Suprapubic skin (tissue), 4 donors: ENCODE measurements around the gene PMEPA1. TPM values are rescaled to one million over a fixed set of nuclear protein-coding genes. Genes with fewer than 3 reads are reported as not detected.

ENCODE experiments used
- DNase-seq, 2 donors: peaks; one replicate each; pipeline ENCODE4 v3.0.0-alpha.2; 2019; ENCODE audit warnings: low spot score in 2 of 2
- H3K27ac ChIP-seq: fragments of 200-600 bp; sonication (generic); one replicate; pipeline ENCODE4 v1.5.1; 2019
- H3K27me3 ChIP-seq: fragments of 200-600 bp; sonication (generic); one replicate; pipeline ENCODE4 v1.5.1; 2019
- H3K36me3 ChIP-seq: fragments of 200-600 bp; sonication (generic); one replicate; pipeline ENCODE4 v1.5.1; 2019
- H3K4me1 ChIP-seq: fragments of 200-600 bp; sonication (generic); one replicate; pipeline ENCODE4 v1.5.1; 2019
- H3K4me3 ChIP-seq: fragments of 200-600 bp; sonication (generic); one replicate; pipeline ENCODE4 v1.5.1; 2019; ENCODE audit warnings: mild to moderate bottlenecking
- H3K9me3 ChIP-seq: fragments of 200-600 bp; sonication (generic); one replicate; pipeline ENCODE4 v1.5.1; 2019
- CTCF ChIP-seq, 2 donors: fragments of 200-600 bp in 1 of 2; fragments of 450-650 bp in 1 of 2; sonication (generic) in 1 of 2; IDR thresholded peaks; one replicate each; pipeline ENCODE4 v1.5.1; 2016 to 2019; ENCODE audit warnings: antibody characterized with exemption in 2 of 2, mild to moderate bottlenecking in 1 of 2, moderate library complexity in 1 of 2
- EP300 ChIP-seq: sonication (generic); formaldehyde crosslinking; IDR thresholded peaks from one replicate; pipeline ENCODE4 v1.6.1; 2017; ENCODE audit warnings: antibody characterized with exemption
- POLR2A ChIP-seq, 2 donors: fragments of 450-650 bp; IDR thresholded peaks; one replicate each; pipeline ENCODE4 v1.6.1; 2017; ENCODE audit warnings: antibody characterized with exemption in 2 of 2, mild to moderate bottlenecking in 2 of 2, moderate library complexity in 2 of 2
- POLR2AphosphoS5 ChIP-seq, 3 donors: sonication (generic); formaldehyde crosslinking; IDR thresholded peaks; one replicate each; pipeline ENCODE4 v1.6.1; 2017; ENCODE audit warnings: antibody characterized with exemption in 3 of 3
- WGBS: methylation state at CpG from one replicate; pipeline ENCODE4 v1.1.5; 2018; 5-methylcytosine and 5-hydroxymethylcytosine counted together
- total RNA-seq, 4 donors: library from RNA; depleted of rRNA; stranded (reverse); fragments of >200 nt; gene quantifications; one replicate each; pipeline ENCODE4 v1.1.0, GENCODE V29; 2016

Gene PMEPA1
- total RNA-seq, 4 donors from 2014 or later: 9.5 to 20.4 (median 16.2) TPM

GRCh38 chr20:57664476-57664875, 45.3 kb downstream of the PMEPA1 start:
- peaks cover 14% of the 10 kb centered on the region for H3K4me1 ChIP-seq
- H3K4me3 ChIP-seq: no peak overlapping the region
- no peaks in the 10 kb centered on the region for H3K9me3 ChIP-seq
- TF ChIP-seq CTCF (IDR thresholded peaks at IDR 0.05) (no peak), POLR2A (IDR thresholded peaks at IDR 0.05) (no peak), EP300 (no peak), POLR2AphosphoS5 (IDR thresholded peaks at IDR 0.05) (no peak)
- 79% methylated on average over 14 of the region's 20 CpGs for WGBS
- no peaks in the 10 kb centered on the region for H3K27me3 ChIP-seq
- H3K36me3 ChIP-seq: peaks cover under 1% of the 10 kb centered on the region
- H3K27ac ChIP-seq: no peak overlapping the region
- DNase-seq: peak; percentile 66 to 76

GRCh38 chr20:57663681-57664451, 45.9 kb downstream of the PMEPA1 start:
- peaks cover 16% of the 10 kb centered on the region for H3K4me1 ChIP-seq
- H3K27me3 ChIP-seq: no peaks in the 10 kb centered on the region
- H3K4me3 ChIP-seq: no peak overlapping the region
- H3K36me3 ChIP-seq: peaks cover 7% of the 10 kb centered on the region
- 92% methylated on average over 9 of the region's 27 CpGs for WGBS
- H3K9me3 ChIP-seq: no peaks in the 10 kb centered on the region
- DNase-seq: peak; percentile 52 to 59
- TF ChIP-seq POLR2AphosphoS5 (IDR thresholded peaks at IDR 0.05) (no peak), EP300 (no peak), CTCF (IDR thresholded peaks at IDR 0.05) (no peak), POLR2A (IDR thresholded peaks at IDR 0.05) (no peak)
- H3K27ac ChIP-seq: no peak overlapping the region

GRCh38 chr20:57663241-57663640, 46.6 kb downstream of the PMEPA1 start:
- WGBS: 90% methylated on average over 8 of the region's 9 CpGs
- Histone ChIP-seq H3K27ac (no peak overlapping the region), H3K9me3 (no peaks in the 10 kb centered on the region), H3K36me3 (peaks cover 11% of the 10 kb centered on the region), H3K4me1 (peaks cover 22% of the 10 kb centered on the region), H3K27me3 (no peaks in the 10 kb centered on the region), H3K4me3 (no peak overlapping the region)
- no peak for TF ChIP-seq EP300
- TF ChIP-seq POLR2AphosphoS5 (IDR thresholded peaks at IDR 0.05): no peak
- no peak for TF ChIP-seq POLR2A (IDR thresholded peaks at IDR 0.05)
- TF ChIP-seq CTCF (IDR thresholded peaks at IDR 0.05): no peak
- DNase-seq: peak; percentile 48 to 72

GRCh38 chr20:57662456-57663240, 47.2 kb downstream of the PMEPA1 start:
- peak; percentile 49 to 64 for DNase-seq
- H3K27ac ChIP-seq: no peak overlapping the region

More at GRCh38 chr20:57662456-57663240, 47.2 kb downstream of the PMEPA1 start:
- H3K4me3 ChIP-seq: no peak overlapping the region
- peaks cover 28% of the 10 kb centered on the region for H3K4me1 ChIP-seq
- H3K27me3 ChIP-seq: no peaks in the 10 kb centered on the region
- WGBS: 75% methylated on average over 12 of the region's 21 CpGs
- no peaks in the 10 kb centered on the region for H3K9me3 ChIP-seq
- TF ChIP-seq EP300 (no peak), POLR2A (IDR thresholded peaks at IDR 0.05) (no peak), POLR2AphosphoS5 (IDR thresholded peaks at IDR 0.05) (no peak), CTCF (IDR thresholded peaks at IDR 0.05) (no peak)
- H3K36me3 ChIP-seq: peaks cover 15% of the 10 kb centered on the region
